ENCODE results near the gene TCFL5.

DNA sequence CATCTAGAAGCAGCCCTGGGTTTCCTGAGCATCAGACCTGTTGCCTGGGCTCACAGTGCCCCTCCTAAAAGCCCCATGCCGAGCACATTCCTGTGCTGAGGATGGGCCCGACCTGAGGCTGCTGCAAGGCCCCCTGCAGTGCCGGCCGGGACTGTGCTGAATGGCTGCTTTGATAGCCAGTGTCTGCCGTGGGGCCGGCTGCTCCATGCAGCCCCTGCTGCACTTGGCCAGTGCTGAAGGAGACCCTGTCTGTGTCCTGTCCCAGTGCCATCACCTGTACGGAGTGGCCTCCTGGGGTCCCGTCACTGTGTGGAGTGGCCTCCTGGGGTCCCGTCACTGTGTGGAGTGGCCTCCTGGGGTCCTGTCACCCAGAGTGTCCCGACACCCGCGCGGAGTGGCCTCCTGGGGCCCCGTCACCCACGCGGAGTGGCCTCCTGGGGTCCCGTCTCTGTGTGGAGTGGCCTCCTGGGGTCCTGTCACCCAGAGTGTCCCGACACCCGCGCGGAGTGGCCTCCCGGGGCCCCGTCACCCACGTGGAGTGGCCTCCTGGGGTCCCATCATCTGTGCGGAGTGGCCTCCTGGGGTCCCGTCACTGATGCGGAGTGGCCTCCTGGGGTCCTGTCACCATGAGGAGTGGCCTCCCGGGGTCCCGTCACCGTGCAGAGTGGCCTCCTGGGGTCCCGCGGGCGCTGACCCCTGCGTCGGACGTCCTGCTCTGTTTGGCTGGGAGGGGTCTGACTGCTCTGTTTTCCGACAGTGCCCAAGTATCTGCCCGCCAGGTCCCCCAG lies 37.7 kb downstream of the TCFL5 start:
- TF ChIP-seq, protein P1, sequence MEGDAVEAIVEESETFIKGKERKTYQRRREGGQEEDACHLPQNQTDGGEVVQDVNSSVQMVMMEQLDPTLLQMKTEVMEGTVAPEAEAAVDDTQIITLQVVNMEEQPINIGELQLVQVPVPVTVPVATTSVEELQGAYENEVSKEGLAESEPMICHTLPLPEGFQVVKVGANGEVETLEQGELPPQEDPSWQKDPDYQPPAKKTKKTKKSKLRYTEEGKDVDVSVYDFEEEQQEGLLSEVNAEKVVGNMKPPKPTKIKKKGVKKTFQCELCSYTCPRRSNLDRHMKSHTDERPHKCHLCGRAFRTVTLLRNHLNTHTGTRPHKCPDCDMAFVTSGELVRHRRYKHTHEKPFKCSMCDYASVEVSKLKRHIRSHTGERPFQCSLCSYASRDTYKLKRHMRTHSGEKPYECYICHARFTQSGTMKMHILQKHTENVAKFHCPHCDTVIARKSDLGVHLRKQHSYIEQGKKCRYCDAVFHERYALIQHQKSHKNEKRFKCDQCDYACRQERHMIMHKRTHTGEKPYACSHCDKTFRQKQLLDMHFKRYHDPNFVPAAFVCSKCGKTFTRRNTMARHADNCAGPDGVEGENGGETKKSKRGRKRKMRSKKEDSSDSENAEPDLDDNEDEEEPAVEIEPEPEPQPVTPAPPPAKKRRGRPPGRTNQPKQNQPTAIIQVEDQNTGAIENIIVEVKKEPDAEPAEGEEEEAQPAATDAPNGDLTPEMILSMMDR (IDR thresholded peaks at IDR 0.05) = no peak
- TF ChIP-seq POLR2A (IDR thresholded peaks at IDR 0.05) = no peak

Data from Peyer's patch (tissue), 4 donors.